MCF 10A (cell line): ENCODE data around the gene KCTD16. TPM values are rescaled to one million over a fixed set of nuclear protein-coding genes. Genes with fewer than 3 reads are reported as not detected.

Experiments
- BruUV-seq: library from RNA; stranded (reverse); fragments of 400-500 nt; replicated peaks from 2 replicates; lab custom pipeline; 2021; lab: Mats Ljungman, UMichigan
- CTCF ChIA-PET: fragments of 300-600 bp; sonication (Branson Sonifier 250); formaldehyde crosslinking; extraction: SDS; loops from one replicate; lab custom pipeline; 2021; ENCODE audit warnings: antibody characterized with exemption, inconsistent platforms; lab: Yijun Ruan, JAX
- POLR2A ChIA-PET: fragments of 300-600, 350-650 bp; sonication (Branson Sonifier 250); formaldehyde crosslinking; extraction: SDS; loops from one replicate; lab custom pipeline; 2020; ENCODE audit warnings: antibody characterized with exemption, inconsistent platforms; lab: Yijun Ruan, JAX
- DNase-seq: peaks from one replicate; pipeline ENCODE4 v3.0.0-alpha.2; 2018; ENCODE audit not compliant: unreplicated experiment
- H3K27ac Mint-ChIP-seq: one replicate; pipeline ENCODE4 v1.8.0; 2022; ENCODE audit warnings: mild to moderate bottlenecking, low read depth, mixed read lengths; ENCODE audit not compliant: unreplicated experiment
- H3K27me3 Mint-ChIP-seq: one replicate; pipeline ENCODE4 v1.8.0; 2022; ENCODE audit warnings: mixed read lengths; ENCODE audit not compliant: insufficient read depth, unreplicated experiment
- H3K36me3 Mint-ChIP-seq: one replicate; pipeline ENCODE4 v1.8.0; 2022; ENCODE audit warnings: mild to moderate bottlenecking, moderate library complexity, mixed read lengths; ENCODE audit not compliant: insufficient read depth, unreplicated experiment
- H3K4me1 Mint-ChIP-seq: one replicate; pipeline ENCODE4 v1.8.0; 2022; ENCODE audit warnings: mixed read lengths; ENCODE audit not compliant: insufficient read depth, unreplicated experiment
- H3K4me3 Mint-ChIP-seq: one replicate; pipeline ENCODE4 v1.8.0; 2022; ENCODE audit warnings: mild to moderate bottlenecking, moderate library complexity, mixed read lengths; ENCODE audit not compliant: unreplicated experiment
- H3K9me3 Mint-ChIP-seq: one replicate; pipeline ENCODE4 v1.8.0; 2022; ENCODE audit warnings: mixed read lengths; ENCODE audit not compliant: unreplicated experiment
- CTCF ChIP-seq: fragments of 200-600 bp; IDR thresholded peaks from one replicate; pipeline ENCODE4 v1.8.0; 2022; ENCODE audit warnings: antibody characterized with exemption, mild to moderate bottlenecking; ENCODE audit not compliant: unreplicated experiment
- intact Hi-C: fragments of 100-400 bp; cut with micrococcal nuclease; formaldehyde crosslinking; loops from 2 replicates; pipeline ENCODE4 v1.14.1; 2022
- total RNA-seq: library from RNA; stranded (reverse); gene quantifications from 2 replicates; pipeline ENCODE4 v1.2.3, GENCODE V29; 2022

Gene KCTD16
- total RNA-seq, 1 experiment from 2014 or later, result 0.16 TPM

GRCh38 chr5:144522698-144523097 is 352.0 kb downstream of the KCTD16 start:
- H3K4me1 Mint-ChIP-seq, result no peaks in the 10 kb centered on the region
- no peak overlapping the region for H3K4me3 Mint-ChIP-seq
- ChIA-PET POLR2A (no interaction called here), CTCF (no interaction called here)
- H3K27me3 Mint-ChIP-seq, result no peaks in the 10 kb centered on the region
- intact Hi-C loops, result no loop called here
- no peak overlapping the region for H3K27ac Mint-ChIP-seq
- TF ChIP-seq CTCF, result no peak
- no peaks in the 10 kb centered on the region for H3K36me3 Mint-ChIP-seq
- no TSS peak for BruUV-seq
- peaks cover 16% of the 10 kb centered on the region for H3K9me3 Mint-ChIP-seq
- DNase-seq, result no peak

GRCh38 chr5:144525000-144525399 is 354.3 kb downstream of the KCTD16 start:
- Mint-ChIP-seq H3K9me3 (peaks cover 17% of the 10 kb centered on the region), H3K27me3 (no peaks in the 10 kb centered on the region), H3K4me1 (no peaks in the 10 kb centered on the region)

GRCh38 chr5:144531188-144531587 is 360.5 kb downstream of the KCTD16 start:
- TF ChIP-seq CTCF, result no peak
- CTCF ChIA-PET, result interaction anchor here (0.9 kb wide), 1 partner anchor 51 kb away, joined by 4 read pairs; no protein-coding TSS in a partner anchor
- H3K27ac Mint-ChIP-seq, result no peak overlapping the region
- no peaks in the 10 kb centered on the region for H3K36me3 Mint-ChIP-seq
- H3K4me3 Mint-ChIP-seq, result no peak overlapping the region
- BruUV-seq, result no TSS peak
- no peaks in the 10 kb centered on the region for H3K27me3 Mint-ChIP-seq
- POLR2A ChIA-PET, result no interaction called here
- peaks cover 18% of the 10 kb centered on the region for H3K4me1 Mint-ChIP-seq
- peaks cover 13% of the 10 kb centered on the region for H3K9me3 Mint-ChIP-seq
- intact Hi-C loops, result no loop called here
- no peak for DNase-seq

More at GRCh38 chr5:144525000-144525399, 354.3 kb downstream of the KCTD16 start:
- TF ChIP-seq CTCF, result no peak
- no TSS peak for BruUV-seq
- Mint-ChIP-seq H3K27ac (no peak overlapping the region), H3K4me3 (no peak overlapping the region), H3K36me3 (no peaks in the 10 kb centered on the region)
- intact Hi-C loops, result no loop called here
- CTCF ChIA-PET, result no interaction called here
- POLR2A ChIA-PET, result no interaction called here
- no peak for DNase-seq

Other genes with a start within 250 kb of the KCTD16 start
- 88.7 and 115 TPM in 2 replicates for gene YIPF5, start 214 bp upstream of the KCTD16 start, total RNA-seq